WERI-Rb-1 (cell line): Measurements from ENCODE around the gene OR52B4.
"Not testable (repeated sequence)": the region's sequence is repeated elsewhere in the genome, so short reads cannot be mapped to it uniquely, and the experiment has no call there.

Experiments
- DNase-seq: peaks from one replicate; pipeline ENCODE4 v3.0.0-alpha.2; 2020
- H3K27ac ChIP-seq: fragments of 250-450 bp; sonication (Bioruptor Pico); 2 replicates; pipeline ENCODE4 v1.5.1; 2020; ENCODE audit warnings: mild to moderate bottlenecking, moderate library complexity
- H3K27me3 ChIP-seq: fragments of 250-450 bp; sonication (Bioruptor Pico); 2 replicates; pipeline ENCODE4 v1.5.1; 2021; ENCODE audit warnings: mild to moderate bottlenecking, low read depth, moderate library complexity; ENCODE audit not compliant: insufficient read depth, severe bottlenecking
- H3K36me3 ChIP-seq: fragments of 250-450 bp; sonication (Bioruptor Pico); 2 replicates; pipeline ENCODE4 v1.5.1; 2020; ENCODE audit warnings: mild to moderate bottlenecking, moderate library complexity
- H3K4me3 ChIP-seq: 2 replicates; pipeline ENCODE4 v1.5.1; 2011; ENCODE audit warnings: low read depth, mild to moderate bottlenecking, control low read depth, low read length
- H3K9me3 ChIP-seq: fragments of 250-450 bp; sonication (Bioruptor Pico); 2 replicates; pipeline ENCODE4 v1.5.1; 2021; ENCODE audit warnings: mild to moderate bottlenecking, moderate library complexity; ENCODE audit not compliant: severe bottlenecking
- CTCF ChIP-seq: IDR thresholded peaks from 2 replicates; pipeline ENCODE4 v1.5.1; 2011; ENCODE audit warnings: low read depth, mild to moderate bottlenecking, control low read depth, inconsistent platforms, low read length

The OR52B4 gene

GRCh38 chr11:4388221-4388620, 20.0 kb upstream of the OR52B4 start:
- Histone ChIP-seq H3K4me3 (no peak overlapping the region), H3K36me3 (no peaks in the 10 kb centered on the region), H3K27me3 (peaks cover 60% of the 10 kb centered on the region), H3K27ac (no peak overlapping the region), H3K9me3 (no peaks in the 10 kb centered on the region)
- no peak for DNase-seq
- no peak for TF ChIP-seq CTCF

- no peak overlapping the region for H3K27ac ChIP-seq
- DNase-seq, result no peak
- no peak overlapping the region for H3K4me3 ChIP-seq
- H3K9me3 ChIP-seq, result no peaks in the 10 kb centered on the region
- no peak for TF ChIP-seq CTCF
- H3K27me3 ChIP-seq, result peaks cover 51% of the 10 kb centered on the region
- no peaks in the 10 kb centered on the region for H3K36me3 ChIP-seq
Observed at GRCh38 chr11:4385978-4386740, 18.0 kb upstream of the OR52B4 start.

GRCh38 chr11:4381901-4382300, 13.7 kb upstream of the OR52B4 start:
- DNase-seq, result no peak
- no peaks in the 10 kb centered on the region for H3K9me3 ChIP-seq

GRCh38 chr11:4375431-4376140, 7.4 kb upstream of the OR52B4 start:
- no peaks in the 10 kb centered on the region for H3K9me3 ChIP-seq
- no peak overlapping the region for H3K4me3 ChIP-seq
- no peaks in the 10 kb centered on the region for H3K36me3 ChIP-seq
- no peak overlapping the region for H3K27ac ChIP-seq
- no peak for DNase-seq
- no peak for TF ChIP-seq CTCF
- peaks cover 62% of the 10 kb centered on the region for H3K27me3 ChIP-seq

More at GRCh38 chr11:4381901-4382300, 13.7 kb upstream of the OR52B4 start:
- no peak for TF ChIP-seq CTCF
- Histone ChIP-seq H3K36me3 (no peaks in the 10 kb centered on the region), H3K4me3 (no peak overlapping the region), H3K27me3 (peaks cover 51% of the 10 kb centered on the region), H3K27ac (no peak overlapping the region)

GRCh38 chr11:4370166-4370565, 2.0 kb upstream of the OR52B4 start:
- no peak for TF ChIP-seq CTCF
- Histone ChIP-seq H3K4me3 (no peak overlapping the region), H3K36me3 (no peaks in the 10 kb centered on the region), H3K9me3 (no peaks in the 10 kb centered on the region), H3K27me3 (peaks cover 66% of the 10 kb centered on the region), H3K27ac (no peak overlapping the region)
- no peak for DNase-seq

GRCh38 chr11:4348142-4348541, 20.0 kb downstream of the OR52B4 start:
- not testable (repeated sequence) for H3K4me3 ChIP-seq, H3K36me3 ChIP-seq, DNase-seq, H3K27me3 ChIP-seq, H3K27ac ChIP-seq, H3K9me3 ChIP-seq

- H3K27ac ChIP-seq, DNase-seq, H3K9me3 ChIP-seq: not testable (repeated sequence)
Observed at GRCh38 chr11:4345366-4345765, 22.8 kb downstream of the OR52B4 start.

GRCh38 chr11:4334356-4334755, 33.8 kb downstream of the OR52B4 start:
- not testable (repeated sequence) for DNase-seq, H3K27ac ChIP-seq, H3K36me3 ChIP-seq, H3K27me3 ChIP-seq, H3K9me3 ChIP-seq, H3K4me3 ChIP-seq

More at GRCh38 chr11:4345366-4345765, 22.8 kb downstream of the OR52B4 start:
- not testable (repeated sequence) for H3K36me3 ChIP-seq, H3K4me3 ChIP-seq, H3K27me3 ChIP-seq
